HG02571 (cell line): ENCODE measurements around the gene PFKFB3.
A peak's percentile ranks its signal among the peaks of the same experiment; 100 is the strongest.
"Not testable (repeated sequence)": the region's sequence is repeated elsewhere in the genome, so short reads cannot be mapped to it uniquely, and the experiment has no call there.

Source experiments
- ATAC-seq: cut with Tn5 transposase; IDR thresholded peaks from one replicate; pipeline ENCODE4 v1.9.1; 2021; ENCODE audit warnings: mild to moderate bottlenecking, moderate library complexity; ENCODE audit not compliant: unreplicated experiment

PFKFB3 gene

DNA sequence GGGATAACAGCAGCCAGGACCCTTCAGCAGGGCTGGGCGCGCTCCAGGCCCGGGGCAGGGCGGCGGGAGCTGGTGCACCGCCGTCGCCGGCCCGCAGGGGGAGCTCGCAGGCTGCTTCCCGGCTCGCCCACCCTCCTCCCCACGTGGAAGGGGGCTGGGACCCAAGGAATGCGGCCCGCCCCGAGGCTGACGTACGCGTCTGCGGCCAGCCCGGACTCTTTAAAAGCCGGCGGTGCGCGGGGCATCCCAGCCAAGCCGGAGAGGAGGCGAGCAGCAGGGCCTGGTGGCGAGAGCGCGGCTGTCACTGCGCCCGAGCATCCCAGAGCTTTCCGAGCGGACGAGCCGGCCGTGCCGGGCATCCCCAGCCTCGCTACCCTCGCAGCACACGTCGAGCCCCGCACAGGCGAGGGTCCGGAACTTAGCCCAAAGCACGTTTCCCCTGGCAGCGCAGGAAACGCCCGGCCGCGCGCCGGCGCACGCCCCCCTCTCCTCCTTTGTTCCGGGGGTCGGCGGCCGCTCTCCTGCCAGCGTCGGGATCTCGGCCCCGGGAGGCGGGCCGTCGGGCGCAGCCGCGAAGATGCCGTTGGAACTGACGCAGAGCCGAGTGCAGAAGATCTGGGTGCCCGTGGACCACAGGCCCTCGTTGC is at the start of gene PFKFB3:
Gene PFKFB3 (plus strand): TSS at position 249 of the 647 bp plus-strand sequence. CDS start 329 bp downstream, at position 578.
- ATAC-seq = peak; percentile 58

DNA sequence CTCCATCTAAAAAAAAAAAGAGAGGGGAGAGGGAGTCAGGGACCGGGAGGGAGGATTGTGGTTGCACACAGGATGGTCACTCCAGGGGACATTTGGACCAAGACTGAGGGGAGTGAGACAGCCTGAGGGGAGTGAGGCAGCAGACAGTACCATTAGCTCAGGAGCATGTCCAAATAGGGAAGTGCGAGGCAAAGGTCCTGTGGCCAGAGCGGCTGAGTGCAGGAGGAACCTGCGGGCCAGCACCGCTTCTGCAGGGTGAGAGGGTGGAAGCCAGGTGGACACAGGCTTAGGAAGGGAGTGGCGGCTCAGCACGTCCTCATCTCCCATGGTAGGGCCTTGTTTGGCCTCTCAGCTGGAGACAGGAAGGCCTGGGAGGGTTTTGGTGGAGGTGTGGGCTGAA is 48.9 kb upstream of the PFKFB3 start:
- no peak for ATAC-seq

DNA sequence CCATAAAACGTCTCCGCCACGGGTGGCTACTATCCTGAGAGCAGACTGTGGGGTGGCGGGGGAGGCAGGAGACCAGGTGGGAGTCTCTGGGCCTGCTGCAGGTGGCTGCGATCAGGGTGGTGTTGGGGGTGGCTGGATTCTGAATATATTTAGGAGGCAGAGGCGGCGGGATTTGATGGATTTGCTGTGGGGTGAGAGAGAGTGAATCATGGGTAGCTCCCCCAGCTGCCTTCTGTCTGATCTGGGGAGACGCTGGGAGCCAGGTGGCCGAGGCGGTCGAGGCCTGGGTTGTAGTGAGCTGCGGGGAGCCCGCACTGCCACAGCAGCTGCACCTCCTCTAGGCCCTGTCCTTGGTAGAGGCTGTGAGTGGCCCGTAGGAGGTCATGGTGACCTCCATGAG is 48.2 kb upstream of the PFKFB3 start:
- ATAC-seq = no peak

DNA sequence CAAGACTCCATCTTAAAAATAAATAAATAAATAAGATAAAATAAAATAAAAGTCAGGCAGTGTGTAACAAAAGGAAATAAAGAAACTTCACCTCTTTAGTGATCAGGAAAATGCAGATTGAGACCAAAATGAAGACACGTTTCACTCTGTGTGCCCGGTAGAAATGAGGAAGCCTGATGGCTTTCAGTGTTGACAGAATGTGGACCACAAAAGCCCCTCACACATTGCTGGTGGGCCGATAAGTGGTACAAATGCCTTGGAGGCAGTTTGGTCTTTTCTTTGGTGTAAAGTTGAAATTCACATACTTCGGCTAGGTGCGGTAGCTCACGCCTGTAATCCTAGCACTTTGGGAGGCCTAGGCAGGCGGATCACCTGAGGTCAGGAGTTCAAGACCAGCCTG is 44.5 kb upstream of the PFKFB3 start:
- ATAC-seq = no peak

DNA sequence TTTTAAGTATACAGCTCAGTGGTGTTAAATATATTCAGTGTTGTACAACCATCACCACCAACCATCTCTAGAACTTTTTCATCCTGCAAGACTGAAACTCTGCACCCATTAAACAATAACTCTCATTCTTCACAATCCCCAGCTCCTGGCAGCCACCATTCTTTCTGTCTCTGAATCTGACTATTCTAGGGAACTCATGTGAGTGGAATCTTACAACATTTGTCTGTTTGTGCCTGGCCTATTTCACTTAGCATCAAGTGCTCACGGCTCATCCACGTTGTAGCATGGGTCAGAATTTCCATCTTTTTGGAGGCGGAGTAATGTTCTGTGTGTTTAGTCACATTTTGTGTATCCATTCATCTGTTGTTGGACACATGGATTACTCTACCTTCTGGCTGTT is 40.8 kb upstream of the PFKFB3 start:
- no peak for ATAC-seq

DNA sequence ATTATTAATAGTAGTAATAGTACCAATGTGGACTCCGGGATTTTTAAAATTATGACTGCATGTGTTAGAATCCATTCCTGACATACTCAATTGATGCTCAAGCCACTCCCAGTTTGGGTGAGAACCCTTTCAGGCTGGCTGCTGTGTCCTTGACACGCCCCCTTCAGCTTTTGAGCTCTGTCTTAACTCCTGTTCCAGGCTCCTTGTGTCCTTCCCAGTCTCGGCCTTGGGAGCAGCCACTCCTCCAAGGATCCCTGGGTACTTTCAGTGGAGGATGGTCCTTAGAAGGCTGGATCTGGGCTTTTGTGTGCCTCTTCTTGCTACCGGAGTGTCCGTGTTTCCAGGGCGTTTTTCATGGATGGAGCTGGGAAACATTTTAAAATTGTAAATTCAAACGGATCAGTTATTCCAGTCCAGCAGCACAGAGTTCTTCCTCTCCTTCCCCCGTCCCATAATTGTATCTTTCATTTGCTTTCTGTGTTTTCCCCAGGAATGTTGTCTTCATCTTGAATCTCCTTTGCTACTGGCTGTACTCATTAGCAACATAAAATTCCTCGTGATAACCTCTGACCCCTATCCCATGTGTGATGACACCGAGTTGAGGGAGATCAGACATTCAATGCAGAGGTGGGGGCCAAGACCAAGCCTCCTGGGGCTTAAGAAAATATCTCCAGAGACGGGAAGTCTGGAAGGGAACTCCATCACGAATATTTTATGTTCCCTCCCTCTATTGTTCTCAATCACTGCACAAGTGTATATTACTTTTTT is 40.0 kb upstream of the PFKFB3 start:
- no peak for ATAC-seq

DNA sequence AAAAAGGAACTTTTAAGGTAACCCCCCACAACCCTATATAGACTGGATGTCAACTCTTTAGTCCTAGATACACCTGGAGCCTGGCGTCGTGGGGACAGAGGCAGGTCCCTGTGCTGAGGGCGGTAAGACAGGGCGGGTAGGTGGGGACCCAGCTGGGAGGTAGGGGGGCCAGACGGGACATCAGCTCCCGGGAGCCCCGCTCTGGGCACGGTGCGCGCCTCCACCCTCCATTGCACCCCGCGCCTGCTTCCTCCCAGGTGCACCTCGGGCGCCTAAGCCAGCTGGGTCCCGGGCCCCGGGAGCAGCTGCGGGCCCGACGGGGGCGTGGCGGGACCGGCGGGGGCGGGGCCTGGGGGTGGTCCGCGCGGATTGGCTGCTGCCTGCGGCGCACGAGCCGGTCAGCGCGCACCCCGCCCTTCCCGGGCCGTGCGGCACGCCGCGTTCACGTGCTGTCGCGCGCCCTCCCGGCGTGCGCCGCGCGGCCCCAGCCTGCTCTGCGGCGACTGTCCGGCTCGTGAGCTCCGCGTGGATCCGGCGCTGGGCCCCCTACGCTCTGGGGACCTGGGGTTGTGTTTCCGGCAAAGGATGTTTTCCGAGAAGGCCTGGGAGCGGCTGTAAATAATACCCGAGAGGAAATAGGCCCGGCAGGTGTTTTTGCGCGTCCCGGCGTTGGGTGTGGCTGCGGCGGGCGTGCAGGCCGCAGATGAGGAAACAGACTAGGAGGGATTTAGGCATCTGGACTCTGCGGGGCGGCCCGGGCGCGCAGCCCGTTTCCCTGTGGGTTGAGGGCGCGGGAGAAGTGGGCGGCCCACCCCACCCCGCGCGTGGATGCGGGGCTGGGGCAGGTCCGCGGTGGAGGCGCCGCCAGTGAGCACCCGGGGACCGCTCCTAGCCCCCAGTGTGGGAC is 39.1 kb upstream of the PFKFB3 start:
- ATAC-seq = peak; percentile 94

DNA sequence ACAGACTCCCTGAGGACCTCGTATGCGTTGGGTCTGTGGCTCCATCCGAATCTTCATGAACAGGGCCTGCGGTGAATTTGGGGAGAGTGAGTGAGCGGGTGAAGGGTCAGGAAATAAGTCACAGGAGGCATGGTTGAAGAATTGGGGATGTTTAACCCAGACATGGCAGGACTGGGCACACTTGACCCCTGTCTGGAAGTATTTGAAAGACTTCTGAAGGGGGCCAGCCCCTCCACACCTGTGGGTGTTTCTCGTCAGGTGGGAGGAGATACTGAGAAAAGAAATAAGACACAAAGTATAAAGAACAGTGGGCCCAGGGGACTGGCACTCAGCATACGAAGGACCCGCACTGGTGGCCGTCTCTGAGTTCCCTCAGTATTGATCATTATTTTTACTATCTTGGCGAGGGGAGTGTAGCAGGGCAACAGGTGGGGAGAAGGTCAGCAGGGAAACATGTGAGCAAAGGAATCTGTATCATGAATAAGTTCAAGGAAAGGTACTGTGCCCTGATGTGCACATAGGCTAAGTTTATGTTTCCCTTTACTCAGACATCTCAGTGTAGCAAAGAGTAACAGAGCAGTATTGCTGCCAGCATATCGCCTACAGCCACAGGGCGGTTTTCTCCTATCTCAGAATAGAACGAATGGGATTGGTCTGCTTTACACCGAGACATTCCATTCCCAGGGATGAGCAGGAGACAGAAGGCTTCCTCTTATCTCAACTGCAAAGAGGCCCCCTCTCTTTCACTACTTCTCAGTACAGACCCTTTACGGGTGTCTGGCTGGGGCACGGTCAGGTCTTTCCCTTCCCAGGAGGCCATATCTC is 38.2 kb upstream of the PFKFB3 start:
- no peak for ATAC-seq

DNA sequence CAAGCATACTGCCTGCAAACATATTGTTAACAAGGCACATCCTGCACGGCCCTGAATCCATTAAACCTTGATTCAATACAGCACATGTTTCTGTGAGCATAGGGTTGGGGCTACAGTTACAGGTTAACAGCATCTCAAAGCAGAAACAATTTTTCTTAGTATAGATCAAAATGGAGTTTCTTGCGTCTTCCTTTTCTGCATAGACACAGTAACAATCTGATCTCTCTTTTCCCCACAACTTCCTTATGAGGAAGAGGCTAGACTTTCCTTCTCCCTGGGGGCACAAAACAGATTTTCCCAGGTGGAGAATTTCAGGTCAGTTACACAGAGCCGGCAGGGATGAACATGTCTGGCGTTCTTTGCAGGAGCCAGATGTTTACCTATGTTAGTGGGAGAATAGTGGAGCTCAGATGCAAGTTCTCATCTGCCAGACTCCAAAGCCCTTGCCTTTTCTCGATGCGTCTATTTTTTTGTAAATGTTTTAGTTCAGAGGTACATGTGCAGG is 37.5 kb upstream of the PFKFB3 start:
- ATAC-seq = no peak

DNA sequence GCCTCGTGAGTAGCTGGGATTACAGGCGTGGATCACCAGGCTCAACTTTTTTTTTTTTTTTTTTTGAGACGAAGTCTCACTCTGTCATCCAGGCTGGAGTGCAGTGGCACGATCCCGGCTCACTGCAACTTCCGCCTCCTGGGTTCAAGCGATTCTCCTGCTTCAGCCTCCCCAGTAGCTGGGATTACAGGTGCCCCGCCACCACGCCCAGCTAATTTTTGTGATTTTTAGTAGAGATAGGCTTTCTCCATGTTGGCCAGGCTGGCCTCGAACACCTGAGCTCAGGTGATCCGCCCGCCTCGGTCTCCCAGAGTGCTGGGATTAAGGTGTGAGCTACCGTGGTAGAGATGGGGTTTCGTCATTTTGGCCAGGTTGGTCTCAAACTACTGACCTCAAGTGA is 36.8 kb upstream of the PFKFB3 start:
- ATAC-seq = not testable (repeated sequence)

DNA sequence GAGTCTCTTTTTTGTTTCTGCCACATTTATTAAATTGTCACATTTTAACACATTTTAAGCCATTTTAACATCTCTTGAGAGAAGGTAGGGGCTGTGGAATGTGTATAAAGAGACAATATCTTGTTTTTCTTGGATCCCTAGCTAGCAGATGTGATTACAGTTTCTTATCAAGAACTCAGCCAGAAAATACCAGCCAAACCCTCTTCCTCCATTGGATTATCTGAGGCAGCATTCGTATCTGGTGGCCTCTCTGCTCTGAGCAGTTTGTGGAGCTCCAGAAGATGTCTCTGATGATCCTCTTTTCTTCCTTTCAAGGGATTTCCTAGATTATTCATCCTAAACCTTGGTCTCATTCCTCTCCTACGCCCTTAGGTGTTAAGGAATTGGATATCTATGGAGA is 35.3 kb upstream of the PFKFB3 start:
- ATAC-seq = no peak

DNA sequence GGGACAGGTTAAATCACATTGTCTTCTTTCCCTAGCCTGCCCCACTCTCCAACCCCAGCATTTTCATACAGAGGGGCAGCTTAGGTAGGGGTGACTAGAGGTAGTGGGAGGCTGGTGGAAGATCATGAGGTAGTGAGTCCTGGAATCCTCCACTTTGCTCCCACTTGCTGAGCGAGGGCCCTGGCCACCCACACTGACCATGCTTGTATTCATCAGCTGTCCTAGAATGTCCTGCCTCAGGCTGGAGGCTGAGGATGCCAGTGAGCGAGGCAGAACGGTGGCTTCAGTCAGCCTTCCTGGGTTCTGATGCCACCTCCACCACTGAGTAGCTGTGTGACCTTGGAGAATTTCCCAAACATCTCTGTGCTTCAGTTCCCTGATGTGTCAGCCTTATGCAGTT is 34.6 kb upstream of the PFKFB3 start:
- ATAC-seq = no peak

DNA sequence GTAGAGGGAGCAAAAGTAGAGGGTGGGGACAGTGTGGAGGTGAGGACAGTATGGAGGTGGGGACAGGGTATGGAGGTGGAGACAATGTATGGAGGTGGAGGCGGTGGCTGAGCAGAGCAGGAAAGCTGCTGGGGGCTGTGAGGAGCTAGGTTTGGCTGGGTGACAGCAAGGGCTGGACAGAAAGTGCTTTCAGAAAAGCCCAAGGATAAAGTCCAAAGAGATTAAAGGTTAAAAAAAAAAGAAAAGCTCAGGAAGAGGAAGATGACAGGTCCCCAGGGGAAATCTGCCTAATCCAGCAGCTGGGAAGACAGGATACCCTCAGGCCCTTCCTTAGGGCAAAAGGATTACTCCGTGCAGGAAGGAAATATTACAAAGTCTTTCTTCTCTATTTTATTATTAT is 32.1 kb upstream of the PFKFB3 start:
- ATAC-seq = no peak

DNA sequence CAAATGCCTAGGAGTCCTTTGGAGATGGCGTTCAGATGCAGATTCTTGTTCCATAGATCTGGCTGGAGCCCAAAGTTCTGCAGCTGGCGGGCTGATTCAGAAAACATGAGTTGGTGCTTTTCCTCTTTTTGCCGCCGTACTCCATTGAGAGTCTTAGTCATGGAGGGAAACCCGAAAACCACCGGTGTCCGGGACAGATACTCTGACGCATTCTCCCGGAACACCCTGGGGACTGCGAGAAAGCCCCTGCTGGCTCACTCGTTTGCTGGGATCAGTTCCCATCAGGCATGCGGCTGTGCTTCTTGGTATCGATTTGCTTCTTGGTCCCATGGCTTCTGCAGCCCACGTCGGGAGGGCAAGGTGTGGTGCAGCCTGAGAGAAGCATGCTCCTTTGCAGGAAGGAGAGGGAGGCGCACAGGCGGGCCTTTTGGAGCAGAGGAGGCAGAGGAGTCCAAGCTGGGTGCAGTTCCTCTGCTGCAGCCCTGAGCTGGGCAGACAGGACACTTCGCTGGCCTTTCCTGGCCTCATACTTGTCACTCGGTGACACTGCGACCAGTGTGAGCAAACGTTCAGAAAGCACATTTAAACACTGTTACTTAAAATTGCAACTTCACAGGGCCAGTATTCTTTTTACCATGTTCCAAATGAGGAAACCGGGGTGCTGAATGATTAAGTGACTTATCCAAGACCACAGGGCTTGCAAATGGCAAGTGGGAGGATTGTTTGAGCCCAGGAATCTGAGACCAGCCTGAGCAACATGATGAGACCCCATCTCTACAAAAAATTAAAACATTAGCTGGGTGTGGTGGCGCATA is 30.6 kb upstream of the PFKFB3 start:
- no peak for ATAC-seq

DNA sequence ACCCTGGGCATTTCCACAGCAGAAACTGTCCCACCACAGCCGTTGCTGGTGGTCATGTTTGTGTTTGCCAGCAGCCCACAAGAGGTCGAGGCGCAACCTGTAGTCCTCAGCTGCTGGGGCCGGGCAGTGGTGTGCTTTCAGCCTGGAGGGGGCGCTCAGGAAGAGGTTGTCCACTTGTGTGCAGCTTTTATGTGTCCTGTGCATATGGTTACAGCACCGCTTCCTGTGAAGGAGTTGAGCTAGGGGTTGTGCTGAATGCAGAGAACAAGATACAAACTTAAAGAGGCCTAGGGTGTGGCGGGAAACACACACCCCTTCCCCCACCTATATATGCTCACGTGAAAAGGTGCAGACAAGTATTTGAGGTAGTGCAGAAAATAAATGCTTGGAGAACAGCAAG is 29.5 kb upstream of the PFKFB3 start:
- ATAC-seq = no peak

DNA sequence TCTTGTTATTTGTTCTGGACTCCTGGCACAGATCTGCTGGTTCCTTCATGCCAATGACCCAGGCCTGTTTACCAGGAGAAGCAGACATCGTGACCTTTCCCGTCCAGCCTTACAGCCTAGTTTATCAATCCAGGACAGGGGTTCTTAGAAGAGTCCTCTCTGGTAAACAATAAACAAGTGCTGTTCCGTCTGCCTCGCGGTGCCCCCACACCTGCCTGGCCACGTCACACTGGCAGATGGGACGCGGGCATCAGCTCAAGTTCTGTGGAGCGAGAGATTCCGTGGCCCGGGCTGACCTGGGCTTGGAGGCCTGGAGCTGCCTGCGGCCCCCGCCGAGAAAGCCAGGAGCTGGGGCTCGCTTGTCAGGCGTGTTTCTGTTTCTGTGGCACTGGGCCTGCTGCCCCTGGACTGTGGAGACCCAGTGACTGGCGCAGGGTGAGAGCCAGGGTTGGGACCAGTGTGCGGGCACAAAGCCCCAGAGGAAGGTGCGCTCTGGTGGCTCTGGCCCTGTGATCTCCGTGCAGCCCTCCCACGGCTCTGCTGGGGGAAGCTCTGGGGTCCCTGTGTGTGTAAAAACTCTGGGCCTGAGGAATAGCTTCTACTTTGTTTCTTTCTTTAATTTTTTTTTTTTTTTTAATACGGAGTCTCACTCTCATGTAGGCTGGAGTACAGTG is 28.4 kb upstream of the PFKFB3 start:
- ATAC-seq = no peak

DNA sequence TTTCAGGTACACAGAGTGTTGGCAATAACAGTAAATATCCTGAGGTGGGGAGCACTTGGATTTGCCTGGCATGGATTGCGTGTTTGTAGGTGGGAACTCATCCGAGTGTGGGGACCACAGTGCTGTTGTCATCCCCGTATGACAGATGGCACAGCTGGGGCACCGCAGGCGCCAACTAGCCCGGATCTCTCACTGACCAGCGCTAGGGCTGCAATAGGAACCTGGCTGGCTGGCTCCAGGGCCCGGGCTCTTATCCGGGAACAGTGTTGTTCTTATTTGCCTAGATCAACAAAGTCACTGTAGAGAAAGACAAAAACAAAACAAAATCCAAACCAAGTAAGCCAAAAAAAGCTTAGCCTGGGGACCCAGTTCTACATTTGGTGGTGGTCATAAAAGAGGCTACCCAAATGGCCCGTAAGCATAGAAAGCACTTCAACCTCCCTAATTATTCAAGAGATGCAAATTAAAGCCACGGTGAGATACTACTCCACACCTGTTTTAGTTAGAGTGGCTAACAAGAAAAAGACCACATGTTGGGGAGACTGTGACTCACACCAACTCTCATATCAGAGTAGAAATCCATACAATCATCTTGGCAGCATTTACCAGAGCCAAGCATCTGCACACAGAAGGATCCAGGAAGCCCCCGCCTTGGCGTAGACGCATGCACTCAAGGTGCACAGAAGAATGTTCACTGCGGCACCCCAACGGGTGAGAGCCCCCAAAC is 27.2 kb upstream of the PFKFB3 start:
- no peak for ATAC-seq

DNA sequence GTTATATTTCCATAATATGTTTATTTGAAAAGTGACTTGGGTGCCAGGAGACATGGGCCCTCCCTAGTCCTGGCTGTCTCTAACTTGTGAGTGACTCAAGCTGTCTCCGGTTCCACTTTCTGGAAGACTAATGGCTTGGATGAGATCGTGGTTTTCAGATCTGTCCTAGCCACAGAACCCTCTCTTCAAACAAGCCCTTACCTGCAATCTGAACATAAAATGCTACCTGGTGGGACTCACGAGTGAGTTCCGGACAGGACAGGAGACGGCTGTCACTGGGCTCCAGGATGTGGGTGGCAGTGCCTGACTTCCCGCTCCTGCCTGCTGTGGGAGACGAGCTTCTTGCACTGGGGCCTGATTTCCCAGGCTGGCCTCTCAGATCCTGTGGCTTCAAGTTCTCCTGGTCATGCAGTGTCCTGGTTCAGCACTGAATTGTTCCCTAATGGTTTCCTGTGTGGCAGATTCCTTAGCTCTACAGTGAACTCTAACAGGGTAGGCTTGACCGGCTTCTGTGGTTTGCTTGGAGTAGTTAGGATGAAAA is 26.0 kb upstream of the PFKFB3 start:
- no peak for ATAC-seq
